Esophagus muscularis mucosa (tissue), 4 donors: ENCODE measurements around the gene KCND3.

Source experiments
- CTCF ChIP-seq, 3 experiments: fragments of 200-600 bp in 2 of 3; fragments of 450-650 bp in 1 of 3; sonication (generic) in 2 of 3; IDR thresholded peaks; one replicate each; pipeline ENCODE4 v1.5.1; 2017 to 2019; ENCODE audit warnings: antibody characterized with exemption in 3 of 3, mild to moderate bottlenecking in 2 of 3, moderate library complexity in 1 of 3
- EP300 ChIP-seq: sonication (generic); formaldehyde crosslinking; IDR thresholded peaks from one replicate; pipeline ENCODE4 v1.6.1; 2017; ENCODE audit warnings: antibody characterized with exemption
- POLR2A ChIP-seq: fragments of 450-650 bp; IDR thresholded peaks from one replicate; pipeline ENCODE4 v1.6.1; 2017; ENCODE audit warnings: antibody characterized with exemption, moderate library complexity, mild to moderate bottlenecking, low read depth
- POLR2AphosphoS5 ChIP-seq, 2 donors: sonication (generic); formaldehyde crosslinking; IDR thresholded peaks; one replicate each; pipeline ENCODE4 v1.6.1; 2017; ENCODE audit warnings: antibody characterized with exemption in 2 of 2

GRCh38 chr1:111769517-111770146, 219.8 kb downstream of the KCND3 start:
- peak; percentile 78 to 85 (median 78) for TF ChIP-seq CTCF (IDR thresholded peaks at IDR 0.05)
- TF ChIP-seq POLR2A = no peak
- TF ChIP-seq EP300 = no peak
- TF ChIP-seq POLR2AphosphoS5 (IDR thresholded peaks at IDR 0.05) = no peak
